ENCODE data around the gene KAZN.

Gene KAZN

DNA sequence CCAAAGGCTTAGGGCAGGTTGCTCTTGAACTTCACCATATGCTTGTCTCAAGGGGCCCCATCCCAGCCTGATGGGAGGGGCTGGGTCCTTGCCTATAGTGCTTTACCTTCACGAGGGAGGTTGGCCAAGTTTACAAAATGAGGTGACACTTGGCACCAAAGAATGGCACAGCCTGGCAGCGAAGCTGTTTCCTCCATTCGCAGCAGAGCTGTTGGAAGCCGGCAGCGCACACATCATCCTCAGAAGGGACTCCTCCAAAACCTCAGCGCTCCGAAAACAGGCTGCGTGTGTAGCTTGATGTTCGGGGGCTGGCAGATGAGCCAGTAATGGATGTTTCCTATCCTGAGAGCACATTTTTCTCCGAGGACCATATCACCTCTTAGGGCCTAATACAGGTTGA is 116.8 kb downstream of the KAZN start:
- no peak for DNase-seq (ENCODE audit: low spot score)

DNA sequence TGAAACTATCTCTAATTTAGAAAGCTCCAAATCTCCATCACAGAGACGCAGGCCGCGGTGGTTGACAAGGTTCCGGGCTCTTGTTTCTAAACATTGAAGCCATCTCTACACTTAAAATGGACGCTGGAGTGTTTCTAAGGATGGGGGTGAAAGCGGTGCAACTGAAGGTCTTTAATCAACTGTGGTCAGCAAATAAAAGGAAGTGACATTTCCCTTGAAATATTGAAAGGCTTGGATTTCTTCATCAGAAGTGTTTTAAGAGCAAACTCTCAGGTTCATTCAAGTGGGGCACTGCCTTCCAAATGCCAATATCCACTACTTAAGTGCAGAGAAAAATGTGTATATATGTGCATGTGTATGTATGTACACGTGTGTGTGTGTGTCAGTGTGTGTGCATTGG is 117.3 kb downstream of the KAZN start:
- DNase-seq (ENCODE audit: low spot score): no peak

DNA sequence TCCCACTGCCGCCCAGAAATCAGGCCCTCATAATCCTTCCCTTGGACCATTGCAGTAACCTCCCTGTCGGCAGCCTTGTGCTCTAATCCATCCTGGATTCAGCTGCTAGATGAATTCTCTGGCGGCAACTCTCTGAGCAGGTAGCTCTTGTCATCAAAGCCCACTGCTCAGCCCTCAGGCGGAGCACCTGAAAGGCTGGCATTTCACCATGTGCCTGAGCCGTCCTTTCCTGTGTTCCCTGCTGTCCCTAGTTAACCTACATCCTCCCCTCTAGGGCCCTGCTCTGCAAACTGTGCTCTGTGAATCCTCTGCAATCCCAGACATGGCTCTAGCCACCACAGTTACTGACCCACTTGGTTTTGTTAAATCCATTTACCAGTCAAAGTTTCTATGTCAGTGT is 118.0 kb downstream of the KAZN start:
- DNase-seq (ENCODE audit: low spot score): no peak

DNA sequence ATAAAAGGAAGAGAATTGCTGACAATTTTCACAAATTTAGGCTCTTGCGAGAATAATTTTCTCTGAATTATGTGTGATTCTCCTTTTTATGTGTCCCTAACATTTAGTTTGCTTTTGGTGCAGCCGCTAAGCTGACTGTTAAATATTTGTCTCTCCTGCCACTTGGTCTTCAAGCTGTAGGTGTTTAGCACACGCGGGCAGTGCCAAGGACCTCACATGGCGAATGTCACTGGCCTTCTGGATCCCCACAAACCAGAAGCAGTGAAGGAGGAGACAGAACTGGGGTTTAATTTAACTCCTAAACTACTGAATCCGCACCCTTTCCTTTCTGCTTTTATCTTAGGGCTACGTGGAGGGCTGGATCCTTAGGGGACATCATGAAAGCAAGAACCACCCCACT is 120.0 kb downstream of the KAZN start:
- DNase-seq (ENCODE audit: low spot score): no peak

DNA sequence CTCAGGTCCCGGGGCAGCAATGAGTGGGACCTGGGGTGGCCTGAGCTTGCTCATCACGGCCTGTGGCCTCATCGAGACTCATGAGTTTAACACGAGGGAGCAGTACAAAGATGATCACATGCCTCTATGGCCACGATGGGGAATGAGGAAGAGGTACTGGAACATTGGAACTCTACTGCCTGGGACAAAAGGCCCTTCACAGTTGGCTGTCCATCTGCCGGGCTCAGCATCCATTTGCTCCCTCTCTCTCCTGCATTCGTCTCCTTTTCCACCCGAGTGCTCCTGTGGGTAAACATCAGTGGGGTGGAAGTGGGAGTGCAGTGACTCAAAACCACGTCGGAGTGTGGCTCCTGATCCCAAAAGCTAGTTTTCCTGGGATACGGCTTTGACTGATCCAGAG is 124.9 kb downstream of the KAZN start:
- DNase-seq (ENCODE audit: low spot score): no peak

DNA sequence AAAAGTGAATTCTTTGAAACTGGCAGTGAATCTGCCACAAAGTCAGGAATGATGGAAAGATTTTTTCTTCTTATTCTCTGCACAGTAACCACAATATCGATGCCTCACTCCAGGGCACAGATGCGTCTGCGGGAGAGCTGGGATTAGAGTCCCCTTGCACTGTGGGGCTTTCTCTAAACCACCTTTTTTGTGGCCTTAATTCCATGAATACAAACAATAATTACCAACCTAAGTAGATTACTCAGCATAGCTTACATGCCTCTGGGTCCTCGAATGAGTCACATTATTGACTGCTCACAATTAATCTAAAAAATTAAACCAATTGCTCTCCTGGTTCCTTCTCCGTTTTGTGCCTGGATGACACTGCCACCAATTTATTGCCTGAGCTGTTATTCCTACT is 125.8 kb downstream of the KAZN start:
- DNase-seq (ENCODE audit: low spot score): no peak

DNA sequence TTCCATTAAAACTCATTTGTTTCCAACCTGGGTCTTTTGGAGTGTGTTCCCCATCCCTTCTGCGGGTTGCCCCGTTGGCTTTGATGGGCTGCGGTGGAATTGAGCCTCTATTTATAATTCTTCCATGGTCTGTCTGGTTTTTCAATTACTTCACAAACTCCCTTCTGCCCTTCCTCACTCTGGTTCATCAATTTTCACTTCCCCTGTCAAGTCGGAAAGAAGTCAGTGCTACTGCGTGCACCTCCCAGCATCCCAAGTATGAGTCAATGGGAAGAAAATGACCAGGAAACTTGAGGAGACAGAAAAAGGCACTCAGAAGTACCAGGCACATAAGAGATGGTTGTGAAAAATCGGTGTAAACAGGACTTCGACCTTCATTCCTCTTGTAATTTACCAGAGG is 126.2 kb downstream of the KAZN start:
- no peak for DNase-seq (ENCODE audit: low spot score)

DNA sequence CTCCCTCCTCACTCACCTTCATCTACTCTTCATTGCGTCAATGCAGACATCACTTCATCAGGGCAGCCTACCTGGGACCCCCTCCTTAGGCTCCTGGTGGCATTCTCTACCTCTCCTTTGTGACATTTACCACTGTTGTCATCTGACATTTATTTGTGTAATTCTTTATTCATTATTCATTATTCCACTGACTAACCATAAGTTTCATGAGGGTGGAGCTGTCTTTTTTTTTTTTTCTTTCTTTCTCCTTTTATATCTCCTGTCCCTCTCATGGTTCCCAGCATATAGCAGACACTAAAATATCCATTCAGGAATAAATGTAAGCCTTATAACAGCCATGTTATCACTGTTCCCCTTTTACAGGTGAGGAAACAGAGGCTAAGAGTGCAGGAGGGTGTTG is 126.8 kb downstream of the KAZN start:
- DNase-seq (ENCODE audit: low spot score): no peak

DNA sequence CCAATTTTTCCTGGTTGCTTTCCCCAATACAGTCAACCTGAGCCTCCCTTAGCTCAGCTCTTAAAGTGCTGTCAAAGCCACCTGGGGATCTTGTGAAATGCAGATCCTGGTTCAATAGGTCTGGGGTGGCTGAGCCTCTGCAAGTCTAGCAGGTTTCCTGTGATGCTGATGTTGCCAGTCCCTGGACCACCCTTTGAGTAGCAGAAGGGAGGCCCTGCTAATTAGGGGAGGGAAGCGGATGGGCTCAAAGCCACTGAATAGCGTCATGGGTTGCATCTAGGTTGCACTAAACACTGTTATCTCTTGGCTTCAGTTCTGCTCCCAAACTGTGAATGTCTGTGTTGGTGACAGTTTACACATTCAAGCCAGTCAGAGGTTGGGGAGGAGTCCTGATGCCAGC is 127.2 kb downstream of the KAZN start:
- DNase-seq (ENCODE audit: low spot score): no peak

DNA sequence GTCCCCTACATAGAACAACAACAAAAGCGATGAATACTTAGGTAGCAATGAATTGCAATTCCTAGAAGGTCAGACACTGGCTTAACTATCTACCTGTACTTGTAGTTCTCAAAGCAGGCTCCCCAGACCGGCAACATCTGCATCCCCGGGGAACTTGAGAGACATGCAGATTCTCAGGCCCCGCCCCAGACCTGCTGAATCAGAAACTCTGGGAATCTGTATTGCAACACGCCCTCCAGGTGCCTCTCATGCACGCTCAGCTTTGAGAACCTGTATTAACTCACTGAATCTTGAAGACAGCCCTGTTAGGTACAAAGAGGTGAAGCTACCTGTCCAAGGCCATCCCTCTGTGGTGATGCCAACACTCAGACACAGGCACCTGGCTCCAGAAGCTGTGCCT is 128.1 kb downstream of the KAZN start:
- DNase-seq (ENCODE audit: low spot score): no peak

DNA sequence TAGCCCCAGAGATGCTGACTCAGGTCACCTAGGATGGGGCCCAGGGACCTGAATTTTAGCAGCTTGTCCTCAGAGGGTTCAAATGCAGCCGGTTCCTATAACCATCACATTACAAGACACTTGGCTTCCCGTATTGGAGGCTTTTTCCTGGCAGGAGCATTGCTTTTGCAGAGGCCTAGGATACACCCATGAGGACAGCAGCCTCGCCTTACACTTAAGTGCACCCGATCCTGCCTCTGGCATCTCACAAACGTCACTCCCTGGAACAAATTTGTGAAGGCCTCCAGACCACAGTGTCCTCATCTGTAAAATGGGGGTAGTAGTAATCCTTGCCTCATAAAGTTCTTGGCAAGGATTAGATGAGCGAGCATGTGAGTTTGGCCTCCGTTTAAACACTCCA is 130.0 kb downstream of the KAZN start:
- no peak for DNase-seq (ENCODE audit: low spot score)

DNA sequence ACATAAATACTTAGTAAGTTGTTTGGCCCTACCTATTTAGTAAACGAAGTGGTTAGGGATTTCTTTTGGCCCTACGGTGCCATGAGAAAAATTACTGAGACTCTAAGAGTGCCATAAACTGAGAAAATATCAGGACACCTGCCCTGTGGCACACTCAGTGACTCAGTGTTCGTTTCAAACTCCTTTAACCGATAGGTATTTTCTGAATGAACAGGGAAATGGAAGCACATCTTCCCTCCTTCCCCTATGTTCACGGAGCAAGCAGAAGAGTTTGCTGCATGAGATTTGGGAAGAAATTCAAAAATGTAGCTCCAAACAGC is 134.2 kb downstream of the KAZN start:
- DNase-seq (ENCODE audit: low spot score): no peak

DNA sequence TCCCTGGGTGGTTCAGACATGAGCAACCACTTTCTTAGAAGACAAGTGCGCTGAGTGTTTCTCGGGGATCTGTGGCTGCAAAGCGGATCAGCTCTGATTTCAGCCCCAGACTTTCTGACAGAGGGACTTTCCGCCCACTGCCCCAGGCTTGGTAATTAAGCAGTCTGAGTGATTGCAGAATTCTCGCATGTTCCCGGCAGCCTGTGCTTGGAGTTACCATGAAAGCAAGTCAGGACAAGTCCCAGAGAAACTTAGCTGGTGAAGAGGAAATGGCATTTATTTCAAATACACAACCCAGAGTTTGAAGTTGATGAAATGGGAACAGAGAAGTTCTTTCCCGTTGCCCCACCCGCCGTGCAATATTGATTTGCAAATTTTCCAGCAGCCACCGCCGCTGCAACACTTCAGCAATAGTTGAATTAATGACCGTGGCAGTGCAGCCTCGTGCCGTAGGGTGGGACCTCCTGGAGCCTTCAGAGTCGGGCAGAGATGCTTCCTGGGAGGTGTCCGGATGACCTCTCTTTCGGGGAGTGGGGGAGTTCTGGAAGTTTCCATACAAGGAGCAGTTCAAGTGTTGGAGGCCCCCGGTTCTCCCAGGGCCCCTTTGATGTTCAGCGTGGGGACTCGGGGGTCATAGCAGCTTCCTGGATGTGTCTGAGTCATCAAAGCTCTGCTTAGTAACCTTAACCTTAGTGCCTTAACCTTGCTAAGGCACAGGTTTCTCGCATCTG is 134.7 kb downstream of the KAZN start:
- no peak for DNase-seq (ENCODE audit: low spot score)

DNA sequence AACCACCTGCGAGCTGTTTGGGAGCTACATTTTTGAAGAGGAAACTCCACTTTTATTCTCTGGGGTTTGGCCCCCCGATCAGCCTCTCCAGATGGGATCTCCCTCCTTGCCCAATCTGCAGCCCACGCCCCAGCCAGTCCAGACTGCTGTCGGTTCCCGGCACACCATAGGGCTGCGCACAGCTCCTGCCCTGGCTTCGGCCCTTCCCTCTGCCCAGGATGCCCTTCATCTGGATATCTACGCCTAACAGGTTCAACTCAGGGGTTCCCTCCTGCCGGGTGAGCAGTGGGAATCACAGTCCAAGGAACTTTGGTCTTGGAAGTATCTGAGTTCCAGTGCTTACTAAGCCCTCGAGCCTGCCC is 135.3 kb downstream of the KAZN start:
- no peak for DNase-seq (ENCODE audit: low spot score)

DNA sequence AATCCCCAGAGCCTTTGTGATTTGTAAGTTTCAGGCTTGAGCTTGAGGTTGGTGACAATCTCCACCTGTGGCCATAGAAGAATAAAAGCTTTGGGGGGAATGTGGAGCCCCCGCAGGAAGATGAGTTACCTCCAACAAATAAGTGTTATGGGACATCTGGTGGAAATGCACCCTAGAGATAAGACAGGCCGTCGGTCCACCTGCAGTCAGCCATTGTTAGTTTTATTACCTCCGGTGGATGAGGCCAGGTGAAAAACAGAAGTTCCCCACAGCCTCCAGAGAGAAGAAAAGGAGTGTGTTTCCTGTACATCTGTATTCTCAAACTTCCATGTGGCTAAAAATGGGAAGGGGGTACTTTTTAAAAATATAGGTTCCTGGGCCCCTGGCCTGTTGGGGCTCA is 137.4 kb downstream of the KAZN start:
- DNase-seq (ENCODE audit: low spot score): no peak

DNA sequence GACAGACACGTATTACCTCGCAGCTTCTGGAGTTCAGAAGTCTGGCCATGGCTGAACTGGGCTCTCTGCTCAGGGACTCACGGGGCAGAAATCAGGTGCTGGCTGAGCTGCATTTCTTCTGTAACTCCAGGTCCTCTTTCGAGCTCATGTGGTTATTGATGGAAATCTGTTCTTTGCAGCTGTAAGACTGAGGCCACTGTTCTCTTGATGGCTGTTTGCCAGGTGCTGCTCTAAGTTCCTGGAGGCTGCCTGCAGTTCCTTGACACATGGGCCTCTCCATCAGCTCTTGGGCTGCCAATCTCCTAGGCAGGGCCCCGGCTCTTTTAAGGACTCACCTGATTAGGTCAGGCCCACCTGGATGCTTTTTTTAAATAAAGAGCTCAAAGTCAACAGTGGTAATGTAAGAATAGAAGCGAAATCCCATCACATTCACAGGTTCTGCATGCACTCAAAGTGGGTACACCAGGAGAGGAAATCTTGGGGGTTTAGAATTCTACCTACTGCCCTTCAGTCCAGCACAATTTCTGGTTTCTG is 139.1 kb downstream of the KAZN start:
- DNase-seq (ENCODE audit: low spot score): no peak

DNA sequence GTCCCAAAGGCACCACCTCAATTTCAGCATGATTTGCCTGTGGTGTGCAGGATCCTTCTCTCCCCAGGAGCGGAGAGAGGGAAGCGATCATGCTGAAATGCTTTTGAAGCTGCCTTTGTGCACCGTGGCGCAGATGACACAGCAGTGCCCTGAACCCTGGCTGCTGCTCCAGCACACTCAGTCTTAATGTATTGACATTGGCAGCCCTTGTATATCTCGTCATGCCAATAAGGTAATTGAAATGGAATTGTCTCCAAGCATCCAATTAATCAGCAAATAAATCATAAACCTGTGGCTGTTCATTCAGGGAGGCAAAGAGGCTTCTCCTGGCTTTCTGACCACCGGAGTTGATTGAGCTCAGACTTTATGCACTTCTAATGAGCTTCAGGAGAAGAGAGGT is 139.8 kb downstream of the KAZN start:
- no peak for DNase-seq (ENCODE audit: low spot score)

DNA sequence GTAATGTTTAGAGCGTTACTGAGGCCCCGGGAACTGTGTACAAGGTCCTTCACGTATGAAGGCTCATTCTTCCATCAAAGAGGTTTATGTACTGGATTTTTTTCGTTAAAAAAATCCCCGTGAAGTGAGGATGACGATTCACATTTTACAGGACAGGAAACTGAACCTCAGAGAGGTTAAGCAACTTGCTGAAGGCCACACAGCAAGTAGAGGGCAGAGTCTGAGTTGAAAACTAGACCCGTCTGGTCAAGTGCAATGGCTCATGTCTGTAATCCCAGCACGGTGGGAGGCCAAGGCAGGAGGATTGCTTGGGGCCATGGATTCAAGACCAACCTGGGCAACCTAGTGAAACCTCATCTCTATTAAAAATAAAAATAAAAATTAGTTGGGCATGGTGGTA is 140.2 kb downstream of the KAZN start:
- no peak for DNase-seq (ENCODE audit: low spot score)

DNA sequence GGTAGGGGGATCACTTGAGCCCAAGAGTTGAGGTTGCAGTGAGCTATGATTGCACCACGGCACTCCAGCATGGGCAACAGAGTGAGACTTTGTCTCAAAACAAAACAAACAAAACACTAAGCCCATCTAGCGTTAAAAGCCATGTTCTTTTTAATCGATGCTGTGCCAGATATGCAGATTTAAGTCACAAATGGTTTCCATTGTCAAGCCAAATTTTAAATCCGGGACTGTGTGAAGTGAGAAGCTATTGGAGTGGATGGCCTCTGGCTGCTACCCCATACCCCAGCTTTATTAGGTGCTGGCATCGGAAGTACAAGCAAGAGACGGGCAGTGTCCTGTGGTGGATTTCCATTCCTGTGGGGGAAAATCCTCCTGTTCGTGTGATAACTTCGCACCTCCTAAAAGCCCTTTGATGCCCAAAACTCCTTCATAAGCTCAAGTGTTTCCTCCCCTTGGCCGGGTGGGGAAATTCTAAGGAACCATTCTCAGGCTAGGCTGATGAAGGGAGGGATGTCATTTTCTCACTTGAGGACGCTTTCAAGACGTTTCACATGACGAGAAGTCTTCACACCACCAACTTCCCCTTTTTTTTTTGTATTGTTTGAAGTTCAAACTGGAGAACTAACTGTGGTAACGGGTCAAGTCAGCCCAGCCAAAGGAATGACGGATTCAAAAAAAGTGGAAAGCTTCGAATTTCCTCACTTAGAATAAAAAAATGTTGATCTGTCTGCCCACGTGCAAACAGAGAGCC is 140.8 kb downstream of the KAZN start:
- no peak for DNase-seq (ENCODE audit: low spot score)

DNA sequence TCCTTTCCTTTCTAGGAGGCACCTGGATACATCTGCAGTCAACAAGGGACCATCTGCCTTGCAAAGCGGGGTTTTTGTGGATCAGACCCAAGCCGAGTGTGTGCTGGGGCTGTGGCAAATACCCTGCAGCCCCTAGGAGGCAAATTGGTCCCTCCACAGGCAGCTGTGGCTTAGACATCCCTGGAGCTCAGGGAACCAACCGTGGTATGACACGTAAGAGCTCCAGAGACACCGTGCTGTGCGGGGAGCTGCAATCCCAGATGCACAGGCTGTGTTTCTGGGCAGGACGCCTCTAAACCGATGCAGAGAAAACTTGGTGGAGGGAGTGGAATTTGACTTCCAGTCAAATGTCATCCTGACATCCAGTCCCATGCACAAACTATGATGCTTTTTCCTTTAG is 141.5 kb downstream of the KAZN start:
- no peak for DNase-seq (ENCODE audit: low spot score)

DNA sequence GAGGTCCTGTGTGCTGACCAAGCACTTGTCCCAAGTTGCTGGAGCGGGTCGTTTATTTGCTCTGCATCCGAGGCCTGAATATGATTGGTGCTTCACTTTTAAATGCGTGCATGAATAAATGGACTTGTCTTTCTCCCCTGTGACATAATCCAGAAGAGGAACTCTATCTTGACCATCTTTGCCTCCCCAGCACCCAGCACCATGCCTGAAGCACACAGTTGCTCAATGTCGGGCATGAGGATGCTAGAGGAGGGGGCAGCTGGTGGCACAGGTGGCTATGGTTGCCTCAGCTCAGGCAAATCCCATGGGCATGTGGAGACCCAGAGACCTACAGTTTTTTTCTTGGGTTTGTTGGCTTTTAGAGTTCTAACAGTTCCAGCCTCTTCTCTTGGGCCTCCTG is 142.6 kb downstream of the KAZN start:
- no peak for DNase-seq (ENCODE audit: low spot score)

DNA sequence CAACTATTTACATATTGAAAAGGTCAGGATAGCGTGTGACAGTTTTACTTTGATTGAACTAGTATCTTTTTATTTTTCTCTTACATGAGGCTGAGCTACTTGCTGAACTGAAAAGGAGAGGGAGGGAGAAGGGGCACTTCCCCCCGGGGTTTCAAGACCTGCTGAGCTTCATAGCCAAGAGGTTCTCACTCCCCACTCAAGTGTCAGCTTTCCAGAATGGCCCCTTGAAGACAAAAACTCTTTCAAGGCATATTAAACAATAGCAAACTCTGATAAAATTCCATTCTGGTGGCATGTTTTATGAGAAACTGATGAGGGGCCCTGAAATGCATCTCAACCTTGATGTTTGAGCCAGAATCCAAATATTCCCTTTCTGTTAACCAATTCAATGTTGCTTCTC is 143.0 kb downstream of the KAZN start:
- DNase-seq (ENCODE audit: low spot score): no peak

DNA sequence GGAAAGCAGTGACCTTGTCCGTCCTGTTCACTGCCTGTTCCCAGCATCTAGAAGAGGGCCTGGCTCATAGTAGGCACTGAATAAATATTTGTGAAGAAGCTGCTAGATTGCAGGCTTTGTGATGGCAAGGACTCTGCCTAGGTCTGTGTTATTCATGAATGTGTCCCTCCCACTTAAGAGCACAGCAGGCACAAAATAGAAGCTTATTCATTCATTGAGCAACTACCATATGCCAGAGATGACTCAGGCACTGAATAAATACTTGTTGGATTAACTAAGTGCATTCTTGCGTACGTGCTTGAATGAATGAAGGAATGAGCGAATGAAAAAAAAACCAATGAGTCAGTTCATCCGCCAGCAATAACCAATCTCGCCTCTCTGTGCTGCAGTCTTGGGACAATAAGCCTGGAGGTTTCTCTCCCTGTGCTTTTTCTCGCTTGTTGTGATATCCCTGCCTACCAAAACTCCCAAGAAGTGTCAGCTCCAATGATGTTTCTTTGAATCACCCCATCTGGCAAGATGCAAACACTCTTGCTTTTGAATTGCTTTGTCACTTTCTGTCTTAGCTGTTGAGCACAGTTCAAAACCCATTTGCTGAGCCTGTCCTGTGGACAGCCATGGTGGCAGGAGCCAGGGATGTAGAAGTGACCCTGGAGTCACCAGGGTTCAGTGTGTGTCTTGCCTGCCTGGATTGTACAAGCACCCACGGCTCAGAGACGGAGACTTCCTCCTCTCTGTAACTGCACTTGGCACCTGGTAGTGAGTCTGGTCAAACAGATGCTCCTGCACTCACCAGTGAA is 143.9 kb downstream of the KAZN start:
- no peak for DNase-seq (ENCODE audit: low spot score)
